Measurements from ENCODE around the gene SEBOX.

The SEBOX gene

DNA sequence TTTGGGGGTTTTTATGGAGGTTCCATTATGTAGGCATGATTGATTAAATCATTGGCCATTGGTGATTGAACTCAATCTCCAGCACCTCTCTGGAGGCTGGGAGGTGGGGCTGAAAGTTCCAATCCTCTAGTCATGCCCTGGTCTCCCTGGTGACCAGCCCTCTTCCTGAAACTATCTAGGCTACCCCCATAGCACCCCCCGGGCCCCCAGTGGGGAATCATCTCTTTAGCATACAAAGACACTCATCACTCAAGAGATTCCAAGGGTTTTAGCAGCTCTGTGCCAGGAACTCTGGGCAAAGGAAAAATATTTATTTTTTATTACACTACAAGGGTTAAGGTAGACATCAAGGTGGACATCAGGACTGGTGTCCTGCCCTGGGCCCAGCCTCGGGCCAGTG is 30.4 kb upstream of the SEBOX start:
- in situ Hi-C loops (cut with MboI; ENCODE audit: low sequenced_read_pairs), result no loop called here

DNA sequence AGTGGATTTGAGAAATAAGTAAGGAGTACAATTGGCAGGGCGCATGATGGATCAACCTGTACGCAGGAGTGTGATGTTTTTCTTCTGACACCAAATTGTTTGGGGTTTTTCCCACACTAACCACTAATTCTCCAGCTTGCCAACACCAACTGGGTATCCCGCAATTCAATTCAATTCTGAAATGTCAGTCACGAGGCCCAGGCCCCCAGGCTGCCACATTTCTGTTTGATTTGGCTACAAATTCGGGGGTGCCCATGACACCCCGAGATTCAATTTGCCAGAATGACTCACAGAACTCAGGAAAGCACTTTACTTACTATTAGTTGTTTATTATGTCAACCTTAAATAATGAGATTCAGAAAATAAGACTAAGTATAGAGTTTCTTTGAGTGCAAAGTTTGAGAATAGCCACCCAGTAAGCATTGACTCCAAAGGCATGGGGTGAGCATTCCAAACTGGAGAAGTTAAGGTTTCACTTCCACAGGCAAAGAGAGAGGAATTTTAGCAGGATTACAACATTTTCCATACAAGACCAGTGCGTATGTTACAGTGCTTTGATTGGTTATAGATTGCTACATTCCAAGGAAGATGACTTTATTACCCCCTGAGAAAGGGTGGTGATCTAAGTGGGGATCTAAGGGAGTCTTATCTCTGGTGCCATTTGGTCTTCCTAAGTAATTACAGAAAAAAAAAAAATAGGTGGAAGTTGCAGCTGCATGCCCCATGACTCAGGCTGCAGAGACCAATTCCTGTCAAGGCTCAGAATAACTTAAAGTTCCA is 29.5 kb upstream of the SEBOX start:
- in situ Hi-C loops (cut with MboI; ENCODE audit: low sequenced_read_pairs), result no loop called here

DNA sequence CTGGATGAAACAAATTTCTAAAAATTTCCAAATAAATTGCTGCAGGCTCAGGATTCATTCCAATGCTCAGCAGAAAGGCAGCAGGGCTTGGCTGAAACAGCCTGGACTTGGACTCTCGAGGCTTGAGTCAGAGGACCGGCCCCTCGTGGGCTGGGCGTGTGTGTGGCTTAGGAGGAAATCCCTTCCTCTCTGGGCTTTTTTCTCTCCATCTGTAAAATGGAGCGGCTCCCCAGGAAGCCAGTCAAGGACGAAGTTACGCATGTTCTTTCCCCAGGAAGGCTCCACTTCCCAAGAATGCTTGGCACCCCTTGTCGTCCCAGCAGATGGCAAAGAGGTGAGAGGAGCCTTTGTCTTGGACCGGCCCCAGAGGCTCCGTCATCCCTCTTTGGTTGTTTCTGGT is 27.5 kb upstream of the SEBOX start:
- in situ Hi-C loops (cut with MboI; ENCODE audit: low sequenced_read_pairs), result no loop called here

DNA sequence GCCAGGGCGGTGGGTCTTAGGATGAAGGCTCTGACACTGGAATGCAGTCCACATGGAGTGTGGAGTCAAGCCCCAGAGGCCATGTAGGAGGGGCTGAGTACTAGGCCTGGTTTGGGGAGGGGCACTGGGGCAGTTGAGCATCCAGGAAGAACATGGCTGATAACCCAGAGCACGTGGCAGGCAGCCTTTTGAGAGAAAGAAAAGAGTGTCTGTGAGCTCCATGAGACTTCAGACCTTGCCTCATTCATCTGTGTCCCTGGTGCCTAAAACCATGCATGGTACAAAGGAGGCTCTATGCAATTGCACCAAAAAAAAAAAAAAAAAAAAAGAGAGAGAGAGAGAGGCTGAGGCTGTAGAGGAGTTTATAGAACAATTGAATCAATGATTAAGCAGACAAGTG is 26.4 kb upstream of the SEBOX start:
- in situ Hi-C loops (cut with MboI; ENCODE audit: low sequenced_read_pairs), result no loop called here

DNA sequence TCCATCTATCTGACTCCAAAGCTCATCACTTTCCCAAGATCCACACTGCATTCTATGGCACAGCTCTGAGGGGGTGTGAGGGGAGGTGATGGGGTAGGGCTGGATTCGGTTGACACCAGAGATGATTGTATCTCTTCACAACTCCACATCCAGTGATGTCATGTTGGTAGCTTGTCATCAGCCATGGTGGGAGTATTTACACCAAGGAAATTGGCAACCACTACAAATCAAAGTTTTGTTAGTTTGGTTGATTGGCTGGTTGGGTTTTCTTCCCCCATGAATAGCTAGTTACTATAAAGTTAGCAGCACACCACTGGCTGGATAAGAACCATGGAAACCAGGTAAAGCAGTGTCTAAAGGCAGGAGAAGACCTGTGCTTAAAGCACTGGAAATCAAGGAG is 26.0 kb upstream of the SEBOX start:
- in situ Hi-C loops (cut with MboI; ENCODE audit: low sequenced_read_pairs), result no loop called here

DNA sequence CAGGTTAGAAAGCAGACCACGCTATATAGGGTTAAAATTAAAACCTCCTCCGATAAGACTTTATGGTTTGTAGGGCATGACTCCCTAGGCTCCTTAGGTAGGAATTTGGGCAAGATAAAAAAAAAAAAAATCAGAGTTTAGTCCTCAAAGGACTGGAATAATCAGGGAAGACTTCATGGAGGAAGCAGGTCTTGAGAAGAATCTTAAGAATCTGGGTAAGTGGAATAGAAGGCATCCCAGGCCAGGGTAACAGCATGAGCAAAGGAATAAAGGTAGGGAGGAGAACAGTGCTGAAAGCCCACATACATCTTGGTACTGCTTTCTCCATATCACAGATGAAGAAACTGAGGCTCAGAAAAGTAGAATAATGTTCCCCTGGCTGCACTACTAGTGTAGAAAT is 25.6 kb upstream of the SEBOX start:
- in situ Hi-C loops (cut with MboI; ENCODE audit: low sequenced_read_pairs), result no loop called here

DNA sequence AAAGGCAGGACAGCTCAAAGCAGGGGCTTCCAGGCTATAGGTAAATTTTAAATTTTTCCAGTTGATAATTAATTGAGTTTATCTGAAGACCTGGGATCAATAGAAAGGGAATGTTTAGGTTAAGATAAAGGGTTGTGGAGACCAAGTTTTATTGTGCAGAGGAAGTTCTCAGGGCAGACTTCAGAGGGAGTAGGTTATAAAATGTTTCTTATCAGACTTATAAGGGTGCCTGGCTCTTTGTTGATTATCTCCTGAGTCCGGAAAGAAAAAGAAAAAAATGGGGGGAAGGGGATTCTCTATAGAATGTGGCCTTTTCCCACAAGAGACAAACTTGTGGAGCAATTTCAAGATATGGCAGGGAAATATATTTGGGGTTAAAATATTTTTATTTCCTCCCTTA is 25.1 kb upstream of the SEBOX start:
- in situ Hi-C loops (cut with MboI; ENCODE audit: low sequenced_read_pairs), result no loop called here

DNA sequence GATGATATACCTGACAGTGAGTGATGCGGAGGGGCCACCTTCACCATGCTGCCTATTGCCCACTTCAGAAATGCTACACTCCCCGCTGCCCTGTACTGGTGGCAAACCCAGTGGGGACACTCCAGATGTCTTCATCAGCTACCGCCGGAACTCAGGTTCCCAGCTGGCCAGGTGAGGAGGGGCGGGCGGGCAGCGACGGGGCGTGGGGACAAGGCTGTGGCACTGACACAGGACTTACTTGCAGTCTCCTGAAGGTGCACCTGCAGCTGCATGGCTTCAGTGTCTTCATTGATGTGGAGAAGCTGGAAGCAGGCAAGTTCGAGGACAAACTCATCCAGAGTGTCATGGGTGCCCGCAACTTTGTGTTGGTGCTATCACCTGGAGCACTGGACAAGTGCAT is 23.1 kb upstream of the SEBOX start:
- in situ Hi-C loops (cut with MboI; ENCODE audit: low sequenced_read_pairs), result no loop called here

DNA sequence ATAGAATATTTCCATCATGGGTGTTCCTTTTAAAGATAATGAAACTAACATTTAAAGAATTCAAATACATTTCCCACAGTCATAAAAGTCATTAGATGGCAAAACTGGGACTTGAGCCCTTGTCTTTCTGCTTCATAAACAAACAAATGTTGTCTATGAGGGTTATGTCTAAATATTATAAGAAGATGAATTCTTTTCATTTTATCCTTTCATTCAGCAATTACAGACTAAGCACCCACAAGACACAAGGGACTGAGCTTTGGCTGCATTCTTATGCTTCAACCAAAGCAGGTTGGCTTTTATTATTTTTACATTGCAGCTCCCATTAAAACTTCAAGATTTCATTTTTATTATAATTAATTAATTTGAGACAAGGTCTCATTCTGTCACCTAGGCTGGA is 21.4 kb upstream of the SEBOX start:
- in situ Hi-C loops (cut with MboI; ENCODE audit: low sequenced_read_pairs), result no loop called here

DNA sequence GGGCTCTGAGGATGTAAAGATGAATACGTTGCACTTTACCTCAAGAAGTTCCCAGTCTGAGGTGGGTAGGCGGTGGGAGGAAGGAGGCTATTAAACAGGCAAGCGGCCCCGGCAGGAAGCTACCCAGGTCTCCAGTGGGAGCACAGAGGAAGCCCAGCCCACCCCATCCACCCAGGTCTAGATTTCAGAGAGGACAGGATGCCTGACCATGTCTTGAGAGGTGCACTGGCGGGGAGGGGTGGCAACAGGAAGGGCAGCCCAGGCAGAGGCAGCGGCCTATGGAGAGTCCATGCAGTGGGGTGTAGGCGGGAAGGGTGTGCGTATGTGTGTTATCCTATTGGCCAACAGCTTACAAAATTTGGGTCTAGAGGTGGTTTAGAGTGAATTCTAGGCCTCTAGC is 20.4 kb upstream of the SEBOX start:
- in situ Hi-C loops (cut with MboI; ENCODE audit: low sequenced_read_pairs), result no loop called here

DNA sequence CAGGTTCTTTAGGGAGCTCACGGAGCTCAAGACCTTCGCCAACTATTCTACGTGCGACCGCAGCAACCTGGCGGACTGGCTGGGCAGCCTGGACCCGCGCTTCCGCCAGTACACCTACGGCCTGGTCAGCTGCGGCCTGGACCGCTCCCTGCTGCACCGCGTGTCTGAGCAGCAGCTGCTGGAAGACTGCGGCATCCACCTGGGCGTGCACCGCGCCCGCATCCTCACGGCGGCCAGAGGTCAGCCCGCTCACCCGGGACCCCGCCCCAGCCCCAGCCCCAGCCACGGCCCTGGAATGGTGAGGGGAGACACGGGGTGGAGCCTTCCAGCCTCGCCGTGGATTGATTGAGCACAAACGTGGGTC is 20.0 kb upstream of the SEBOX start:
- in situ Hi-C loops (cut with MboI; ENCODE audit: low sequenced_read_pairs), result no loop called here

DNA sequence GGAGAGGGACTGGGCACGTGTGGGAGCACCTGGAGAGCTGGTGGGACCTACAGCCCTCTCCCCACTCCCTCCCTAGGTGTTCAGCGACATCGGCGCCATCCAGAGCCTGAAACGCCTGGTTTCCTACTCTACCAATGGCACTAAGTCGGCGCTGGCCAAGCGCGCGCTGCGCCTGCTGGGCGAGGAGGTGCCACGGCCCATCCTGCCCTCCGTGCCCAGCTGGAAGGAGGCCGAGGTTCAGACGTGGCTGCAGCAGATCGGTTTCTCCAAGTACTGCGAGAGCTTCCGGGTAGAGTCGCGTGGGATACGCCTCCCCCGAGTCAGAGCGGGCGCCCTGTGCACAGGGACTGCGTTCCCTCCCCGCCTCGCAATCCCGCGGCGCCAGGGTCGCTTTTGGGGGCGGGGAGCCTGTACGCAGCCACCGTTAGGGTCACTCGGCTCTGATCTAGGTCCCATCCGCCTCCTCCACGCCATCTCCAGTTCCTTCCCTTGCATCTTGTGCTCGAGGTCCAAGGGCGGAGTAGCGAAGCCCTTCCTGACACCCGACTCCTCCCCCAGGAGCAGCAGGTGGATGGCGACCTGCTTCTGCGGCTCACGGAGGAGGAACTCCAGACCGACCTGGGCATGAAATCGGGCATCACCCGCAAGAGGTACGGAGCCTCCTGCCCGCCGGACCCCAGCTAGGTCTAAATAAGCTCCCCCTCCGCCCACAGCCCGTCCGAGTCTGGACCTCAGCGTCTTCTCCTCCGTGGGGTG is 19.5 kb upstream of the SEBOX start:
- in situ Hi-C loops (cut with MboI; ENCODE audit: low sequenced_read_pairs), result no loop called here

DNA sequence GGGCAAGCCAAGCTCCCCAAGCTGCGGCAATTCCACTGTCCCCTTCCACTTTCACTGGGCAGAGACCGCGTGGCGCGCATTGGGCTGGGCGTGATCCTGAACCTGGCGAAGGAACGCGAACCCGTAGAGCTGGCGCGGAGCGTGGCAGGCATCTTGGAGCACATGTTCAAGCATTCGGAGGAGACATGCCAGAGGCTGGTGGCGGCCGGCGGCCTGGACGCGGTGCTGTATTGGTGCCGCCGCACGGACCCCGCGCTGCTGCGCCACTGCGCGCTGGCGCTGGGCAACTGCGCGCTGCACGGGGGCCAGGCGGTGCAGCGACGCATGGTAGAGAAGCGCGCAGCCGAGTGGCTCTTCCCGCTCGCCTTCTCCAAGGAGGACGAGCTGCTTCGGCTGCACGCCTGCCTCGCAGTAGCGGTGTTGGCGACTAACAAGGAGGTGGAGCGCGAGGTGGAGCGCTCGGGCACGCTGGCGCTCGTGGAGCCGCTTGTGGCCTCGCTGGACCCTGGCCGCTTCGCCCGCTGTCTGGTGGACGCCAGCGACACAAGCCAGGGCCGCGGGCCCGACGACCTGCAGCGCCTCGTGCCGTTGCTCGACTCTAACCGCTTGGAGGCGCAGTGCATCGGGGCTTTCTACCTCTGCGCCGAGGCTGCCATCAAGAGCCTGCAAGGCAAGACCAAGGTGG is 16.3 kb upstream of the SEBOX start:
- in situ Hi-C loops (cut with MboI; ENCODE audit: low sequenced_read_pairs), result no loop called here

DNA sequence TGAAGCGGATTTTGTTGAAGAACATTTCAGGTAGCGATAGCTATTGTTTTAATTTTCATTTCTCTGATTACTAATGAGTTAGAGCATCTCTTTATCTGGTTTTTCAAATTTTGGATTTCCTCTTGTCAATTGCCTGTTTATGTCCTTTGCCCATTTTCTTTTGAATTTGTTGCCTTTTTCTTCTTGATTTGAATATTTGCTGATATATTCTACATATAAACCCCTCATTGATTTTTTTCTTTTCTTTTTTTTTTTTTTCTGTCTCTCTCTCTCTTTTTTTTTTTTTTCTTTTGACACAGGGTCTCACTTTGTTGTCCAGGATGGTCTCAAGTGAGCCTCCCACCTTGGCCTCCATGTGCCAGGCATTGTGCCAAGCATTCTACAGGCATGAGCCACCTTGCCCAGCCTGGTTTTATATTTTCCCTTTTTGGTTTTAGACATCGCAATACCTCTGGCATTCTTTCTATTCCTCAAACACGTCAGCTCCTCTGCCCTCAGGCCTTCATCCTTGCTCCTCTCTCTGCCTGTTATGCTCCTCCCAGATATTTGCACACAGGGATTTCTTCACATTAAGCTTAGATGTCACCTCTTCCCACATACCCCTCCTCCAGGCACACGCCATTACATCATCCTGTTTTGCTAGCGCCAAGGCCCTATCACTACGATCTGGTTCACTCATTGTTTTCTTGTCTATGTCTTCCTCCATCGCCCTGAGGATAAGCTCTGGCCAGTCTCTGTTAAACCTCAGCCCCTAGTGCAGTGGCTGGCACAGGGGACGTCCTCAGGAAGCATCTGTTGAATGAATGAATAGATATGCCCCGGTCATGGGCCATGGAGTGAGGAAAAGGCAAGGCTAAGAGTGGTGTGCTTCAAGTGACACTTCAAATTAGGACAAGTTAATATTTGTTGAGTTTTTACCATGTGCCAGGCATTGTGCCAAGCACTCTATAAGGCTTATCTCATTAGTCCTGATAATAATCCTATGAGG is 15.1 kb upstream of the SEBOX start:
- in situ Hi-C loops (cut with MboI; ENCODE audit: low sequenced_read_pairs), result no loop called here

DNA sequence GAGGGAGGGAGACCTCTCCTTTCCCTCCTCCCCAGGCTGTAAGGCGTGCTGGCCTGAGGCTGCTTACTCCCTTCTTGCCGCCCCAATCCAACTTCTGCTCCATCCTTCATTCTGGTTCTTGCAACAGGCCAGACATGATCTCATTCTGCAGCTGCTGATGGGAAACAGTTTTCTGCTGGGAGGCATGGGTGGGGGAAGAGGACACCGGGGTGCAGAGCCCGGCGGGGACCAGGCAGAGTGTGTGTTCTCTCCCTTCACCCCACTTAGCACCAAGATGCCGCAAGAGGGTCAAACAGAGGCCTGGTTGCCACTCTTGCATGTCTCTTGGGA is 7.9 kb upstream of the SEBOX start:
- in situ Hi-C loops (cut with MboI; ENCODE audit: low sequenced_read_pairs), result no loop called here

DNA sequence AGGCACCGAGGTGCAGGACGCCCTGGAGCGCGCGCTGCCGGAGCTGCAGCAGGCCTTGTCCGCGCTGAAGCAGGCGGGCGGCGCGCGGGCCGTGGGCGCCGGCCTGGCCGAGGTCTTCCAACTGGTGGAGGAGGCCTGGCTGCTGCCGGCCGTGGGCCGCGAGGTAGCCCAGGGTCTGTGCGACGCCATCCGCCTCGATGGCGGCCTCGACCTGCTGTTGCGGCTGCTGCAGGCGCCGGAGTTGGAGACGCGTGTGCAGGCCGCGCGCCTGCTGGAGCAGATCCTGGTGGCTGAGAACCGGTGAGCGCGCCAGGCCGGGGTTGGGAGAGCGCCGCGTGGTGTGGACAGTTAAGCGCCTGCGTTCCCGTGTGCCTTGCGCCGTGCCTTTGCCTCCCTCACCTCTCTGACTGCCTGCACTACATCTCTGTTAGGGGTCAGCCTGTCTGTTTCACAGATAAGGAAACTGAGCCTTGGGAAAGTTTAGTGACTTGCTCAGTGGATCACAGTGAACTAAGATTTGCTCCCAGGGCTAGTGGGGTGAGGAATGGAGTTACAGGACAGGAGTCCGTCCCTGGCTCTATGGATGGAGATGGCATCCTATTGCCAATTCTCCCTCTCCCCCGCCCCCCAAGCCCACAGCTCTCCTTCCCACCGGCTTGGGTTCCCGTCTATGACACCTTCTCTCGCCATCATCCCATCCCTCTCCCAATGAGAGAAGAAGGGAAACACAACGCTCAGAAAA is 7.4 kb upstream of the SEBOX start:
- in situ Hi-C loops (cut with MboI; ENCODE audit: low sequenced_read_pairs), result no loop called here

DNA sequence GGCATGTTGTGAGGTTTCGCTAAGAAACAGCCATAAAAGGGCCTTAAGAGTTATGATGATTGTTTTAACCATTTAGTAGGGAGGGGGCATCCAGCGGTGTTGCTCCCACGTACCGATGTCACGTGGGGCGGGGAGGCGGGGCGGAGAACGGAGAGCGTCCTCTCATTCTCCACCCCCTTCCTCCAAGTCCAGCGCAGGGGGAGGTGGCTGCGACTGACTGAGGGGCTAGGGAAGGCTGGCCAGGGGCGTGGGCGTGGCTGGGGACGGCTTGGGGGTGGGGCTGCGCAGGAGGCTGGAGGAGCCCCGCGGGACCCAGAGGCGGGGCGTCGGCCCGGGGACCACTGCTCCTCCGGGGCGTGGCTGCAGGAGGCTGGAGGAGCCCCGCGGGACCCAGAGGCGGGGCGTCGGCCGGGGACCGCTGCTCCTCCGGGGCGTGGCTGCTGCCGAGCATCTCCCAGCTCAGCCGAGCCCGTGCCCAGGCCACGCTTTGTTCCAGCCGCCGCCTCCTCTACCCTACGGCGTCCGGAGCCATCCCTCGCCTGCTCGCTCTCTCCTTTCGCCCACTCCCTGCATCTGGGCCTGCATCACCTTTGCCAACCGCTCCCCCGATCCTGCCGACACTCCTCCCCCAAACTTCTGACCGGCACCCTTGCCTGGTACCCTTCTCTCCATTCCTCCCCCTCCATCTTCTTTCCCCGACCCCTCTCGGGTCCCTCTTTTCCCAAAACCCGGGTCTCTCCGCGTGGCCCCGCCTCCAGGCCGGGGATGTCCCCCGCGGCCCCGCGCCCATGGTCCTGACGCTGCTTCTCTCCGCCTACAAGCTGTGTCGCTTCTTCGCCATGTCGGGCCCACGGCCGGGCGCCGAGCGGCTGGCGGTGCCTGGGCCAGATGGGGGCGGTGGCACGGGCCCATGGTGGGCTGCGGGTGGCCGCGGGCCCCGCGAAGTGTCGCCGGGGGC is 6.5 kb upstream of the SEBOX start, which contains the start of gene SARM1:
Gene SARM1, plus strand, starts transcription at position 450 of the 958 bp plus-strand sequence. Its CDS starts 339 bp downstream, at position 789.
- in situ Hi-C loops (cut with MboI; ENCODE audit: low sequenced_read_pairs), result no loop called here

DNA sequence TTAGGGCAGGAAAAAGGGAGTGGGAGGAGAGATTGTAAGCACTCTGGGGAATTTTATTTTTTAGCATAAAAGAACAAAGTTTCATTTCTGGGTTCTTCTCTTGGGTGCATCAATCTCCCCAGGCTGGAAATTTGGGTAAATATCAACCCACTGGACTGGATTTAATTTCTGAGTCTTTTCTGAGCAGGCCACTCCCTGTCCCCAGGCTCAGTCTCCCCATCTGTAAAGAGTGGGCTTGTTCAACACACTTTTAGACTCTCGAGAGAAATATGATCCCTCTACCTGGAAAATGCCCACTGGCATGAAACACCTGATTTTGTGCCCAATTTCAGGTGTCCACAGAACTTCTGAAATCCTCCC is 5.7 kb upstream of the SEBOX start:
- in situ Hi-C loops (cut with MboI; ENCODE audit: low sequenced_read_pairs), result no loop called here
